GM21717 (cell line): Measurements from ENCODE around the gene RNFT2.
A peak's percentile ranks its signal among the peaks of the same experiment; 100 is the strongest.
"Not testable (repeated sequence)": the region's sequence is repeated elsewhere in the genome, so short reads cannot be mapped to it uniquely, and the experiment has no call there.

Experiments
- ATAC-seq: cut with Tn5 transposase; IDR thresholded peaks from one replicate; pipeline ENCODE4 v1.9.1; 2021; ENCODE audit warnings: mild to moderate bottlenecking, moderate library complexity; ENCODE audit not compliant: unreplicated experiment

Gene RNFT2

DNA sequence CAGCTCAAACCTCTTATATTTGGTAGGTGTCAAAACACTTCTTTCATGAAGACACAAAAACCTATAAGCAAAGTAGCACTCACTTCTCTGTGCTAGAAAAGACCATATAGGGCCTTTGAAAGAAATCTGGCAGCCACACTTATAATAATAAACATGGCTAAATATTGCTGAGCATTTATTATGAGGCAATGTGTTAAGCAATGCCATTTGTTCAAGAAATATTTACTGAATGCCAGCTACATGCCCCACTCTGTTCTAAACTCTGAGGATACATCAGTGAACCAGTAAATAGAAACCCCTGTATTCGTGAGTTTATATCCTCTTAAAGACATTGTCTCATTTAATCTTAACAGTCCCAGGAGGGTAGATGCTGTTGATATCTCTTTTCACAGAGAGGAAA is 52.0 kb downstream of the RNFT2 start:
- ATAC-seq: no peak

DNA sequence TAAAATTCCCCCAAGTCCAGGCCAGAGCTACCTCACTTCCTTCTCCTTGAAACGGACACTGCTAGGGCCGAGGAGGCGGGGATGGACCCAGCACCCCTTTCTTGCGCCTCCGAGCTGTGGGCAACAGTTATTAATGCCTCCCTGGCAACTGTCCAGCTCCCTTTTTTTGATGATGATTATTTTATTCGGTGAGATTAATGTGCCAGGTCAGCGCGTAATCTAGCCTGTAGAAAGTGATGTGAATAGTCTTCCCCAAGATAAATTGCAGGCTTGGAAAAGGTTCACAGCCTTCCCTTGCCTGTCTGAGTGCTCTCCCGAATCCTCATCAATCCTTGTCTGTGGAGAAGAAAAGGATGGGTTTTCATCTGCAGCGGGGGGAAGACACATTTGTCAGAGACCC is 54.3 kb downstream of the RNFT2 start:
- ATAC-seq: no peak

DNA sequence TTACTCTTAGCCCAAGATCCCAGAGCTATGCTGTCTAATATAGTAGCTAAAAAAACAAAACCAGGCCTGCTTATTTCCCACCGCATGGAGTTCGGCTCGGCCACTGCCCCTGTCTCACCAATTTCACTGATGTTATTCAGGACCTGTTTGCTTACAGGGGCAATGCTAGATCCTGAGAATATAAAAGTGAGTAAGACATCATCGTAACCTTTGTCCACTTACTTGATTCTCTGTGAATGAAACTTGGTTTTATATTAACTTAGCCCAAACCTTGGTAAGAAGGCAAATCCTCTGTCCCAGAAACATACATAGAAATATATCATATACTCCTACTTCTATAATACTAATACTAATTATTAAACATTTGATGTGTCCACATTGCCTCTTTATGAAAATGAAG is 56.6 kb downstream of the RNFT2 start:
- no peak for ATAC-seq

DNA sequence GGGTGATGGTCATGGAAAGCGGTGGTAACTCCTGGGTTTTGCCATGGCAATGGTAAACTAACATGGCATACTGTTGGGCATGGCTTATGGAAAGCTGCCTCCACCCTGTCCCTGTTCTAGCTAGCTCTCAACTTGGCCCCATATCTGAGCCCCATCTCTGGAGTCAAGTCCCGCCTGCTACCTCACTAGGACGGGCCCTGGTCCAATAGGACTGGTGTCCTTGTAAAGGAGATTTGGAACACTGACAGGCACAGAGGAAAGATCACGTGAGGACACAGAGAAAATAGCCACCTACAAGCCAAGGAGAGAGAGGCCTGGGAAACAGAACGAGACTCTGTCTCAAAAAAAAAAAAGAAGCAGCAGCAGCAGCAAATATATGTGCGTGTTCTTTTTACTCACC is 59.8 kb downstream of the RNFT2 start:
- ATAC-seq: no peak

DNA sequence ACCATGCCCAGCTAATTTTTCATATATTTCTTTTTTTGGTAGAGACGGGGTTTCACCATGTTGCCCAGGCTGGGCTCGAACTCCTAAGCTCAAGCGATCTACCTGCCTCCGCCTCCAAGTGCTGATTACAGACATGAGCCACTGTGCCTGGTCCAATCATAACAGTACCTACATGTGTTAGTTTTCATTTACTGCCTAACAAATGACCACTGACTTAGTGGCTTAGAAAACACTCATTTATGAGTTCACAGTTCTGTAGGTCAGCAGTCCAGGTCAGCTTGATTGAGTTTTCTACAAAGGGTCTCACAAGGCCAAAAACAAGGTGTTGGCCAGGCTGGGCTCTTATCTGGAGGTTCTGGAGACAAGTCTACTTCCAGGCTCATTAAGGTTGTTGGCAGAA is 60.6 kb downstream of the RNFT2 start:
- ATAC-seq: no peak

DNA sequence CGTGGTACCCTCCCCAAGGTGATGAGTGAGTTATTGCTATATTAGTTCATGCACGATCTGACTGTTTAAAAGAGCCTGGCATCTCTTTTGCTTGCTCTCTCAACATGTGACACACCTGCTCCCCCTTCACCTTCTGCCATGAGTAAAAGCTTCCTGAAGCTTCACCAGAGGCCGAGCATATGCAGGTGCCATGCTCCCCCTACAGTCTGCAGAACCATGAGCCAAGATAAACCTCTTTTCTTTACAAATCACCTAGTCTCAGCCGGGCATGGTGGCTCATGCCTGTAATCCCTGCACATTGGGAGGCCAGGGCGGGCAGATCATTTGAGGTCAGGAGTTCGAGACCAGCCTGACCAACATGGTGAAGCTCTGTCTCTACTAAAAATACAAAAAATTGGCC is 61.8 kb downstream of the RNFT2 start:
- no peak for ATAC-seq

DNA sequence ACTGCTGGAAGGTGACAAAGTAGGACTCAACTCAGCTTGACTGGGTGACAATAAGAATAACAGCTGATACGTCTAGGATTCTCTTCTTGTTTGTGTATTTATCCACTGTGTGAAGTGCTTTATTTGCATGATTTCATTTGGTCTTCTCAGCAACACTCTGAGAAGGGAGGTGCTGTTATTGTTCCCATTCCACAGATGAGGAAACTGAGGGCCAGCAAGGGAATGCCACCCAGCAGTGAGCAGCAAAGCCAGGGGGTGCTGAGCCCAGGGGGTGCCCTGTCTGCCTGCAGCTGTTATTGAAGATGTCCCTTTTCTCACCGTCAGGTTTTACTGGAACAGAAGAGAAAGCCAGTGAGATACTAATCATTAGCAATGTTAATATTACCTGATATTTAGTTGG is 62.8 kb downstream of the RNFT2 start:
- ATAC-seq: no peak

DNA sequence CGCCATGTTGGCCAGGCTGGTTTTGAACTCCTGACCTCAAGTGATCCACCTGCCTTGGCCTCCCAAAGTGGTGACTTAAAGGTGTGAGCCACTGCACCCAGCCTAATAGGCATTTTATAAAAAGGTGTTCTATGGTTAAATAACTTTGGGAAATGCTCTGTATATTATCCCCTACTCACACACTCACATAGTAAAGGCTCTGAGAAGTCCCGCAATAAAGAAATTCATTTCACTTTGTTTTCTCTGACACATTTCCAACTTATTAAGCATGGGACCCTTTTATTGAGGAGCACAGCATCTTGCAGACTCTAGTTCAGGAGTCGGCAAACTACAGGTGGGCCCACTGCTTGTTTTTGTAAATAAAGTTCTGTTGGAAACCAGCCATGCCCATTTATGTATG is 63.9 kb downstream of the RNFT2 start:
- no peak for ATAC-seq

DNA sequence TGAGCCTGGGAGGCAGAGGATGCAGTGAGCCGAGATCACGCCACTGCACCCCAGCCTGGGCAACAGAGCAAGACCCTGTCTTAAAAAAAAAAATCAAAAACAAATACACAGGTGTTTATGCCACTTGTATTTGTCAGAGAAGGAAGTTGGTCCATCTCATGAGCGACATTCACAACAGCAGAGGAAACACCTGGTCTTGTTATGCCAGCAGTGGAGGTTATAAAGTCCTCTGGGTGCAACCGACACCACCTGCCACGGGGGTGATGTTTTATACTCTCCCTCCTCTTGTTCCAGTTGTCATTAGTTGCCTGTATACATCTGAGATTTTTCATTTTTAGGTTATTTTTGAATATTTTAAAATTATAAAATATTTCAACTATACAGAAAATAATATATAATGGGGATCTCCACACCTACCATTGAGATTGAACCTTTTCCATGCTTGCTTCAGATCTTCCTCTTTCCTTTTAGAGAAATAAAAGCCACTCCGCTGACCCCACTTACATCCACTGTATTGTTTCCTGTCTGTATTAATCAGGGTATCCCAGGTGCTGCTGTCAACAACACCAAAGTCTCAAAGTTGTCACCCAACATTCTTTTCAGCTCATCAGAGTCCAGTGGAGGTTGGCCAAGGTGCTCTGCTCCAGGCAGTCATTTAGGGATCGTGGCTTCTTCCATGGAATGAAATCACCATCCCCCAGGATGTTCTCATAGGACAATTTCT is 65.1 kb downstream of the RNFT2 start:
- no peak for ATAC-seq

DNA sequence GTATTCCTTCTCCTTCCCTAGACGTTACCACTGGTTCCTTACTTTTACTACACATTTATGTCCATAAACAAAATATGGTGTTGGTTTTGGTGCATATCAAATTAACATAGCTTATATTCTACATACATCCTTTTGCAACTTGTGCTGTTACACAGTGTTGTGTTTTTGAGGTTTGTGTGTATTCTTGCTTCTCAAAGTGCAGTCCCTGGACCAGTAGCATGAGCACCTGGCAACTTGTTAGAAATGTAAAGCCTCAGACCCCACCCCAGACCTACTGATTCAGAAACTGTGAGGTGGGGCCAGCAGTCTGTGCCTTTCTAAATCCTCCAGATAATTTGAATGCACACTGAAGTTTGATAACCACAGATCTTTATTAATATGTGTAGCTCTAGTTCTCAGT is 65.9 kb downstream of the RNFT2 start:
- no peak for ATAC-seq

DNA sequence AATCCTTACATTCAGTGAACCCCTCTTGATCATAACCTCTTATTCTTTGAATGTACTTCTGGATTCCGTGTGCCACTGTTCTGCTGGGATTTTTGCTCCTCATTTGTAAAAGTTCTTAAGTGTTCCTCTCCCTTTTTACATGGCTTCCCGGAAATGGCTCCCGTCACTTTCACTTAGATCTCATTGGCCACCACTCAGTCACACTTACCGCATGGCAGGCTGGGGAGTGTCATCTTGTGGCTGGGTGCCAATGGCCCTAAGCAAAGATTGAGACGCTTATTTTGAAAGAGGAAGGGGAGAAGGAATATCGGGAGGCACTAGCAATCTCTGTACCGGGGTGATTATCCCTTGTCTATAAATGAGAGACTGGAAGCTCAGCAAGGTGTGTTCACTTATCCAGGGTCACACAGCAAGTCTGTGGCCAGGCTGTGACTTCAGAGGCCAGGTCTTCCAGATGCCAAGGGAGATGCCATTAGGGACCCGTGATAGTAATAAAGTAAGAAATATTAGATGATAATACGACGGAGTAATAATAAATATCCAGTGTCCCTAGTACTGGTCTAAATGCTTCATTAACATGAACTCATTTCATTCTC is 68.8 kb downstream of the RNFT2 start:
- no peak for ATAC-seq

DNA sequence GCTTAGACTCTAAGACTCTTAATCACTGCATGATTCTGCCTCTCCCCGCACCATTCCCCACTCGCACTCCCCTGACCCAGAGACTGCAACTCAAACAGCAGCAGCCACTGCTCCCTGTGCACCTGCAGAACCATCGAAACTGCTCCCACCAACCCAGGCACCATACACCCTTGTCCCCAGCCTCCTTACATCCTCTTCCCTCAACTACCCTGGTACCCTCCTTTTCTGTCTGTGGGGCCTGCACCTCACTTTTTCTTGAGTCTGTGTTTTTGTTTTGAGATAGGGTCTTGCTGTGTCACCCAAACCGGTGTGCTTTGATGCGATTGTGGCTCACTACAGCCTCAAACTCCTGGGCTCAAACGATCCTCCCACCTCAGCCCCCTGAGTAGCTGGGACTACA is 69.4 kb downstream of the RNFT2 start:
- ATAC-seq: no peak

DNA sequence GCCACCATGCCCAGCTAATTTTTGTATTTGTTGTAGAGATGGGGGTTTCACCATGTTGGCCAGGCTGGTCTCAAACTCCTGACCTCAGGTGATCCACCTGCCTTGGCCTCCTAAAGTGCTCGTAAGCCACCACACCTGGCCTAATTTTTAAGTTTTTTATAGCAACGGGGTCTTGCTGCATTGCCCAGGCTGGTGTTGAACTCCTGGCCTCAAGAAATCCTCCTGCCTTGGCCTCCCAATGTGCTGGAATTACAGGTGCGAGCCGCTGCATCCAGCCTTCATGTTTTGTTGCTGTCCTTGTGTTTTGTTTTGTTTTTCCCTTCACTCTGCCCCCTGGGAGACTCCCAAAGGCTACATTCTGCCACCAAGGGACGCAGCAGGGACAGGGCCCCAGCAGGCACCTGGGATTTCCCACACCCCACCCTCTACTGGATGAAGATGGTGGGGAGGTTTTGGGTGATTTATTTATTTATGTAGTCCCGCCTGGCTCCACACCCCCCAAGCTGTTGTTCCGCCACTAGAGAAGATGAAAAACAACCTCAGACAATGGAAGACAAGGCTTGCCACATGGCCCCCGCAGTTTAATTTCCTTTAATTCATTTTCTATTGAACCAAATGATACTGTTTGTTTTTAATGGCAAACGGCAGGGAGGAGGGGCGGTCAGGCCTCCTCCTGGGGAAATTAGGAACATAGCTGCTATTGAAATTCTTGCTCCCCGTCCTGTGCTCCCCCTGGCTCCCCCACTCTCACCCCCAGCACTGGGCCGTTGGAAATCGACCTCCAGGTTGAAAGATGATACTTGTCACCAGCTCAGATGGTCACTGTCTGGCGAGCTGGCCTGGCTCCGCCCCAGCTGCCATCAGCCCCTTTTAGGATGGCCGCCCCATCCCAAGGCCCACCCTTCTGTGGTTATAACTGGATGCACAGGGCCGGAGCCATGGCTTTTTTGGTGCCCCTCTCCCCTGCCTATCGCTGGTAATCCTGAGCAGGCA is 70.3 kb downstream of the RNFT2 start:
- no peak for ATAC-seq

DNA sequence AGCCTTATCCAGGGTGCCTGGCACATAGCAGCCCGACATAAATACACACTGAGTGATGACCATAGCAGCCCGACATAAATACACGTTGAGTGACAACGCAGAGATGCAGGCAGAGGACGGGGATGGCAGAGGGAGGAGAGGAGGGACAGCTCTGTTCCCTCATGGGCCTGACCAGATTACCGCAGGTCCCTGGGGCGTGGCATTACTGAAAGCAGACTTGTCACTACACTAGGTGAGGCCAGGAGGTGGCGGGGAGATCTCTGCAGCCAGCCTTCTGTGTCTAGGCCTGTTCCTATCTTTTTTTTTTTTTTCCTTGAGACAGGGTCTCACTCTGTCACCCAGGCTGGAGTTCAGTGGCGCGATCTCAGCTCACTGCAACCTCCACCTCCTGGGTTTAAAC is 74.1 kb downstream of the RNFT2 start:
- ATAC-seq: no peak

DNA sequence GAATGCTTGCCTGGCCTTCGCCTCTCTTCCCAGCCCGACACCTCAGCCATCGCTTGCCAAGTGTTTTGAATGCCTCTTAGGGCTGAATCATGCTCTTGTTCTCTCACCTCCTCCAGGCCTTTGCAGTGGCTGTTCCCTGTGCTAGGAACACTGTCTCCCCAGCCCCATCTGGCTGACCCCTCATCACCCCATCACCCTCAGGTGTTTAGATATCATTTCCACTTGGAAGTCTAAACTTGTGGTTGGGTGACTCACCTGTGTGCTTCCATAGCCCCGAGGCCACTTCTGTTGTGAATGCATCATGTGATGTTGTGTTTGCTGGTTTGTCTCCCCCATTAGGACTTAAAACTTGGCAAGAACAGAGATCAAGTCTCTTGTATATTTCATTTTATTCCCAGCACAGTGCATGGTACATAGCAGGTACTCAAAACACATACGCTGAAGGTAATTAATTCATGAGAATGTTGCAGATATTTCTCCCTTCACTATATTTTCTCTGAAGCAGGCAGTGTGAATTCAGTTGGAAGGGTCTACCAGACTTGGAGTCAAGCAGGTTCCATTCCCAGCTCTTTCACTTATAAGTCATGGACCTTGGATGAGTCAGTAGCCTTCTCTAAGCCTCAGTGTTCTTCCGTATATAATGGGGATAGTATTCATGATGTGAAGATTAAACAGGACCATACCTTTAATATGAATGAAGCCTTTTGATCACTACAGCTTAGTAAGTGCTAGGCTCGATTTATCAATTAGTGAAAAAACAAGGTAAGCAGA is 75.3 kb downstream of the RNFT2 start:
- no peak for ATAC-seq

DNA sequence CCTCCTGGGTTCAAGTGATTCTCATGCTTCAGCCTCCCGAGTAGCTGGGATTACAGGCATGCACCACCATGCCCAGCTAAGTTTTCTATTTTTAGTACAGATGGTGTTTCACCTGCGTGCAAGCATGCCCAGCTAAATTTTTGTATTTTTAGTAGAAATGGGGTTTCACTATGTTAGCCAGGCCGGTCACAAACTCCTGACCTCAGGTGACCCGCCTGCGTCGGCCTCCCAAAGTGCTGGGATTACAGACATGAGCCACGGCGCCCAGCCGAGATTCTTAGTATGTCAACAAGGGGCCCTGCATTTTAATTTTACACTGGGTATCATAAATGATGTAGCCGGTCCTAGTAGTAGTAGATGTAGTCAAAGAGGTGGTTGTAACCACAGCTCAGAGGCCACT is 76.7 kb downstream of the RNFT2 start:
- not testable (repeated sequence) for ATAC-seq

DNA sequence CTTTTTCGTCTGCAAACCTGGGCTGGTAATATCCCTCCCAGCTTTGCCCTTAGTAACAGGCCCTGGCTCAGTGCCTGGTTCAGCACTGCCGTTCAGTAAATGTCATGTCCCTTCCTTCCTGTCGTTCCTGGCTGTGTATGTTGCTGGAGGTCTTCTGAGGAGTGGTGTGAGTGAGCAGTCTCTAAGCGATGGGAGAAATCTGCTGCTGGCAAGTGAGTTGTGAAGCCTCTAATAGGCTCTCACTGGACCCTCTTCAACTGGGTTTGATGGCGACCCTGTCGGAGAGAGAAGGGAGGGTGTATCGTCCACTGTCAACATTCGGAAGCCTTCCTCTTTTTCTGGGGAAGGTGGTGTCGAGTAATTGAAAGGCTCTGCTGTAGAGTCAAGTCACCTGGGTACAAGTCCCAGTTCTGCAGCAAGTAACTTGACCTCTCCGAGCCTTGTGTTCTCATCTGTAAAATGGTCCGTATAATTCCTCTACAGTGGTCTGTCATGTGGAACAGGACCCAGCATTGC is 80.3 kb downstream of the RNFT2 start:
- ATAC-seq: peak; percentile 4

DNA sequence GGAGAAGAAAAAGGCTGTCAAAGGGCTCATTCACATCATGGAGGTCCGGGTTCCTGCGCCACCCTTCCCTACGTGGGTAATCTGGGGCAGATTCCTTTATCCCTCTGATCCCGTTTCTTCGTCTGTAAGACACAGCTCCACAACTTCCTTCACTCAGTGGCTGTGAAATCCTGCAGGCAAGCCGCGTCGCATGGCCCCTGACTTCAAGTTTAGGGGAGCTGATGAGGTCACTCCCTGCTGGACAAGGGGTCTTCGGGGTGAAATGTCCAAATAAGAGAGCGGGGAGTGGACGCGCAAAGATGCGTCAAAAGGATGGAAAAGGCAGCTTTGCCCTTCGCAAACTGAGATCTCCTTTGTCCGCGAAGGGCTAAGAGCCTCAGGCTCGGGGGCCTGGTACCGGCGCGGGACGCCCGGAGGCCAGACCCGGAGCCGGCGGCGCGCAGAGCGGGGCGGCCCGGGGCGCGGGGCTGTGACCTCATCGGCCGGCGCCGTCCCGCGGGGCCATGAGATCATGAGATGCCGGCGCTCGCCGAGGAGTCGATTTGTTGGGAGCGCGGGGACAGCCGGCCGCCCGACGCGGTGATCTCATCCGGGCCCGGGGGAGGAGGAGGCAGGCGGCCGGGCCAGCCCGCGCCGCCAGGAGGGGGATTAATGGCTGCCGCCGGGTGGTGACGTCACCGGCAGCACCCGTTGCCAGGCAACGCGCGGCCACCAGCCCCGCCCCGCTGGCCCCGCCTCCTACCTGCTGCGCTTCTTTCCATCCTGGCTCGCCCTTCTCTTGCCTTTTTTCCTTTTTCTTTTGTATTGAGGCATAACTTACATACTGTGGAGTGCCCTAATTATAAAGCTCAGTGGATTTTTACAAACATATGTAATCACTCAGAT is 81.1 kb downstream of the RNFT2 start:
- peak; percentile 77 for ATAC-seq

DNA sequence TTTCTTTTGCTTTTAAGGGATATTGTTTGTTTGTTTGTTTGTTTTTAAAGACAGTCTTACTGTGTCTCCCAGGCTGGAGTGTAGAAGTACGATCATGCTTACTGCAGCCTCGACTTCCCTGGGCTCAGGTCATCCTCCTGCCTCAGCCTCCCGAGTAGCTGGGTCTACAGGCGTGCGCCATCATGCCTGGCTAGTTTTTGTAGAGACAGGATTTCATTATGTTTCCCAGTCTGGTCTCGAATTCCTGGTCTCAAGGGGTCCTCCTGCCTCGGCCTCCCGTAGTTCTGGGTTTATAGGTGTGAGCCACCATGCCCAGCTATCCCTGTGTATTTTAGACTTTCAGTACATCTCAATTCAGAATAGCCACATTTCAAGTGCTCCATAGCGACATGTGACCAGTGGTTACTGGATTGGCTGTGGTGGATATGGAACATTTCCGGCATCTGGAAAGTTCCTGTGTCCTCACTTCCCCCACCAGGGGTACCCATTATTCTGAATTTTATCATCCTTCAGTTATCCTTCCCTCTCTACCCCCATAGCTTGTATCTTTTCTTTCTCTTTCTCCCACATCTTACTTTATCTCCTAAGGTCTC is 82.0 kb downstream of the RNFT2 start:
- no peak for ATAC-seq
